ENCODE results near the gene FZD1.

FZD1 gene

GRCh38 chr7:91288208-91288824 lies 24.1 kb downstream of the FZD1 start:
- DNase-seq (ENCODE audit: low read depth) = peak; percentile 53
- TF ChIP-seq, protein P1, sequence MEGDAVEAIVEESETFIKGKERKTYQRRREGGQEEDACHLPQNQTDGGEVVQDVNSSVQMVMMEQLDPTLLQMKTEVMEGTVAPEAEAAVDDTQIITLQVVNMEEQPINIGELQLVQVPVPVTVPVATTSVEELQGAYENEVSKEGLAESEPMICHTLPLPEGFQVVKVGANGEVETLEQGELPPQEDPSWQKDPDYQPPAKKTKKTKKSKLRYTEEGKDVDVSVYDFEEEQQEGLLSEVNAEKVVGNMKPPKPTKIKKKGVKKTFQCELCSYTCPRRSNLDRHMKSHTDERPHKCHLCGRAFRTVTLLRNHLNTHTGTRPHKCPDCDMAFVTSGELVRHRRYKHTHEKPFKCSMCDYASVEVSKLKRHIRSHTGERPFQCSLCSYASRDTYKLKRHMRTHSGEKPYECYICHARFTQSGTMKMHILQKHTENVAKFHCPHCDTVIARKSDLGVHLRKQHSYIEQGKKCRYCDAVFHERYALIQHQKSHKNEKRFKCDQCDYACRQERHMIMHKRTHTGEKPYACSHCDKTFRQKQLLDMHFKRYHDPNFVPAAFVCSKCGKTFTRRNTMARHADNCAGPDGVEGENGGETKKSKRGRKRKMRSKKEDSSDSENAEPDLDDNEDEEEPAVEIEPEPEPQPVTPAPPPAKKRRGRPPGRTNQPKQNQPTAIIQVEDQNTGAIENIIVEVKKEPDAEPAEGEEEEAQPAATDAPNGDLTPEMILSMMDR (conservative IDR thresholded peaks at IDR 0.05; ENCODE audit: low read depth, low read length) = peak; percentile 69
- H3K4me3 ChIP-seq (ENCODE audit: low read depth, low read length) = no peak overlapping the region

GRCh38 chr7:91289633-91290254 lies 25.5 kb downstream of the FZD1 start:
- DNase-seq (ENCODE audit: low read depth) = no peak
- H3K4me3 ChIP-seq (ENCODE audit: low read depth, low read length) = no peak overlapping the region
- TF ChIP-seq, protein P1 (conservative IDR thresholded peaks at IDR 0.05; ENCODE audit: low read depth, low read length) = no peak

DNA sequence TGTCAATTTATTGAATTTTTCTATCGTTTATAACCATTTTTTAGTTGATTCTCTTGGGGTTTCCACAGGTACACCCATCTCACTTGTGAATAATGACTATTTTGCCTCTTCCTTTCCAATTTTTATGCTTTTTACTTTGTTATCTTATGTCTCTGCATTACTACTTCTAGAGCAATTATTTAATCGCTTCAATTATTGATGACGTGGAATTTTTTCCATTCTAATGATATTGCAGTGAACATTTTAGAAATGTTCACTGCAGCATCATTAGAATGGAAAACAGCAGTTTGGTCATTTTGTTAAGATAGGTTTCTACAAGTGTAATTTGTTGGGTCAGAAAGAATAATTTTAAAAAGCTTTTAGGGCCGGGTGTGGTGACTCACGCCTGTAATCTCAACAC lies 27.1 kb downstream of the FZD1 start:
- DNase-seq (ENCODE audit: low read depth) = no peak
- no peak overlapping the region for H3K4me3 ChIP-seq (ENCODE audit: low read depth, low read length)
- TF ChIP-seq, protein P1 (conservative IDR thresholded peaks at IDR 0.05; ENCODE audit: low read depth, low read length) = no peak

DNA sequence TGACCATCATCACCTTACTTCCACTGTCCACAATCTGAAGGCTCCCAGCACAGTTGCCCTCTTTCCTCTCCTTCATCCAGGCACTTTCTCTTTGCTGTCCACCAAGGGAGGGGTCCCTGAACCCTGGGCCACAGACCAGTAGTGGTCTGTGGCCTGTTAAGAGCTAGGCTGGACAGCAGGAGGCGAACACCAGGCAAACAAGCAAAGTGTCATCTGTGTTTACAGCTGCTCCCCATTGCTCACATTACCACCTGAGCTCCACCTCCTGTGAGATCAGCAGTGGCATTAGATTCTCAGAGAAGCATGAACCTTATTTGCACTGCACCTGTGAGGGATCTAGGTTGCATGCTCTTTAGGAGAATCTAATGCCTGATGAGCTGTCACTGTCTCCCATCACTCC lies 27.7 kb downstream of the FZD1 start:
- TF ChIP-seq, protein P1 (conservative IDR thresholded peaks at IDR 0.05; ENCODE audit: low read depth, low read length) = peak; percentile 7
- no peak for DNase-seq (ENCODE audit: low read depth)
- no peak overlapping the region for H3K4me3 ChIP-seq (ENCODE audit: low read depth, low read length)

DNA sequence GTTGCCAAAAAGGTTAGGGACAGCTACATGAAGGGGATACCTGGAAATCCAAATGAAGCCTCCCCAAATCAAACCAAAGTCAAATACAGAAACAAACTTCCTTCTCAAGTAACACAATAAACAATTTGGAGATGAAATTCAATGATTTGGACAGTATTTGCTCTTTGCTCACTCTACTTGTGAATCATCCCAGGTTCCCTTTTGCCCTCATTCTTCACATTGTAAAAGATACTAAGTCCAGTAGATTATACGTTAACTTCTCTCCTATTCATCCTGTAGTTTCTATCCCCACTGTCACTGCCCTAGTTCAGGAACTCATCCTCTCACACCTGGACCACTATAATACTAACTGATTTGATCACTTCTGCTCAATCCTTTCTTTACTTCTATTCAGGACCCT lies 28.3 kb downstream of the FZD1 start:
- TF ChIP-seq, protein P1 (conservative IDR thresholded peaks at IDR 0.05; ENCODE audit: low read depth, low read length) = no peak
- no peak overlapping the region for H3K4me3 ChIP-seq (ENCODE audit: low read depth, low read length)
- DNase-seq (ENCODE audit: low read depth) = no peak

DNA sequence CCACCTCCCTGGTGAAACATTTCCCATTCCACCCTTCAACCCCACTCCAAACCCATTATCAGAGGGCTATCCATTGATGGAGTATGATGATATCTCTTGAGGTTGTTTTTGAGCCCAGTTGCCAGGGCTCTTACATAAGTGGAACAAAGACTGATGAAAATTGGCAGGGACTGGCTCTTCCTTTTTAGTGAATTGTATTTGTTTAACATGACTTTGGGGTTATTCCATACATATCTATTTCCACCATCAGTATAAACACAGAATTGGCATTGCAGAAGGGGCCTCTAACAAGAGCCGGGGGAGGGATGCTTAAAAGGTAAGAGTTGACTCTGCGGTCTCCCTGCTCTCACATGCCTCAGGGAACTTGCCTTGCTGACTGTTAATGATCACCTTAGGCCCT lies 28.9 kb downstream of the FZD1 start:
- H3K4me3 ChIP-seq (ENCODE audit: low read depth, low read length) = no peak overlapping the region
- TF ChIP-seq, protein P1 (conservative IDR thresholded peaks at IDR 0.05; ENCODE audit: low read depth, low read length) = no peak
- no peak for DNase-seq (ENCODE audit: low read depth)

DNA sequence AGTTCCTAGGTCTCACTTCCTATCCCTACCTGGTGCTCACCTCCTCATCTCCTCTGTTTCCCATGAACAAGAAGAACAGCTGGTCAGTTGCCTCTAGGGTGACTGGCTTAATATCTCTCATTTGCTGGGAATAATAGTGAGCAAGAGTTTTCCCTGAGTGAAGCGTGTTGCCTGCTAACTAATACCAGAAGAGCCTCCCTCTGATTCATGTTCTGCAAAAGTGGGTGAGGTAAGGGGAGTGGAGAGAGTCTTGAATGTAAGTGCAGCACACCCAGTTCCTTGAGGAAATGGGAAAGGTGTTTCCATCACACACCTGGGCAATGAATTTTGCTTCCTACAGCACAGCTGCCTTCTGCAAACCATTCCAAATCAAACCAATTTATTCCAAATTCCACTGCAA lies 29.6 kb downstream of the FZD1 start:
- no peak for DNase-seq (ENCODE audit: low read depth)
- no peak overlapping the region for H3K4me3 ChIP-seq (ENCODE audit: low read depth, low read length)
- TF ChIP-seq, protein P1 (conservative IDR thresholded peaks at IDR 0.05; ENCODE audit: low read depth, low read length) = no peak
